ENCODE data around the gene CTF1. TPM values are rescaled to one million over a fixed set of nuclear protein-coding genes. Genes with fewer than 3 reads are reported as not detected.

Gene CTF1
- total RNA-seq, 4 donors from 2014 or later: 2.2 to 5.9 (median 3.1) TPM

- Histone ChIP-seq H3K4me3 (peak overlapping the region; percentile 57 to 97 (median 77)), H3K9me3 (no peaks in the 10 kb centered on the region), H3K36me3 (peaks cover 0 to 16% (median 0%) of the 10 kb centered on the region in 3 donors), H3K27me3 (no peaks in the 10 kb centered on the region), H3K4me1 (peaks cover 0 to 33% (median 20%) of the 10 kb centered on the region in 4 donors), H3K27ac (peak overlapping the region; percentile 10 to 92 (median 88))
- no peak for TF ChIP-seq EP300 (IDR thresholded peaks at IDR 0.05)
- no peak for TF ChIP-seq POLR2A (IDR thresholded peaks at IDR 0.05)
- no peak for TF ChIP-seq CTCF (IDR thresholded peaks at IDR 0.05)
- no peak for DNase-seq (ENCODE audit: low spot score in 2 of 2)
- WGBS, 2 donors: 21 to 22% methylated on average over 23 of the region's 23 CpGs
Measured at GRCh38 chr16:30874244-30874820, 22.1 kb upstream of the CTF1 start.

DNA sequence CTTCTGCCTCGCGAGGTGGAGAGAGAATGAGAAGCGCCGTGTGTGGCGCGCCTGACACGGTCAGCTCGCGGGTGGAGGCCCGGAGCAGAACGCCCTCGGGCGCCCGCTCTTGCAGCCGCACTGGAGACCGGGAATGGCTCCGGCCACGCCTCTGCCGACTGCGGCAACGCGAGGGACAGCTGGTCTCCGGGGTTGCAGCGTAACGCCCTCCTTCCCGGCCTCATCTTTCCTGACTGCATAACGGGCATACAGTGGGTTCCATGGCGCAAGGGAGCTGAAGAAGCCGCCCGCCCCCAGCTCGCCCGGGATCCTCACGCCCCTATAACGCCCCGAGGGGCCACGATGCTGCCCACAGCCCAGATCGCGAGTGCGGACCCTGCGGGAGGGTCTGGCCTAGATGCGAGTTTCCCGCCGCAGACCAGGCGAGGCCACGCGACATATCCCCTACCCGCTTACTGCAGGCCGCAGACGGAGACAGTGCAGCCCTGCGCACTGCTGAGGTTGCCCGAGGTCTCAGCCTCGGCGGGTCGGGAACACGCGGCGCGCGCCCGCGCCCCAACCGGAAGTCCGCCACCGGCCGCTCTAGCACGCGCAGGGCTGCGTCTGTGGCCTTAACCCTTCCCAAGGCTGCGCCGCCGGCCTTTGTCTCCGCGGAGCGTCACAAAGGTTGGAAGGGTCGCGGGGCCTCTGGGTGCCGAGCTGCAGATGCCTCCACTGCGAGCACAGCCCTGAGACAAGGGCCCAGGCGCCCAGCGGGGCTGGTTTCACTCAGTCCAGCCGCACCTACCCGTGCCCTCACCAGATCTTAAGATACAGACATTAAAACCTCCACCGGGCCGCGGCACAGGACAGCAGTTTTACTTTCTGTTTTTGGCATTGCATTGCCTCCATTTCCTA, 21.3 kb upstream of the CTF1 start:
- WGBS, 2 donors: 0 to 1% methylated on average over 68 to 73 of the region's 85 CpGs

GRCh38 chr16:30875871-30876801, 20.3 kb upstream of the CTF1 start:
- Histone ChIP-seq H3K27me3 (no peaks in the 10 kb centered on the region), H3K36me3 (peaks cover 0 to 29% (median 0%) of the 10 kb centered on the region in 3 donors), H3K9me3 (no peaks in the 10 kb centered on the region), H3K4me3 (peak overlapping the region; percentile 57 to 97 (median 77)), H3K4me1 (peaks cover 0 to 33% (median 20%) of the 10 kb centered on the region in 4 donors), H3K27ac (peak overlapping the region; percentile 10 to 92 (median 88))
- TF ChIP-seq CTCF (IDR thresholded peaks at IDR 0.05) (no peak), EP300 (IDR thresholded peaks at IDR 0.05) (no peak), POLR2A (IDR thresholded peaks at IDR 0.05) (no peak)
- 4 to 11% methylated on average over 12 of the region's 12 CpGs for WGBS, 2 donors
- DNase-seq (ENCODE audit: low spot score in 2 of 2): no peak

More for the DNA sequence above, 21.3 kb upstream of the CTF1 start:
- H3K9me3 ChIP-seq: no peaks in the 10 kb centered on the region
- peak overlapping the region; percentile 10 to 92 (median 88) for H3K27ac ChIP-seq
- DNase-seq (ENCODE audit: low spot score in 2 of 2): peak; percentile 73 to 76
- peaks cover 0 to 33% (median 20%) of the 10 kb centered on the region in 4 donors for H3K4me1 ChIP-seq
- TF ChIP-seq POLR2A (IDR thresholded peaks at IDR 0.05): peak; percentile 20 to 81
- peak; percentile 52 to 91 for TF ChIP-seq EP300 (IDR thresholded peaks at IDR 0.05)
- peak in 1 of 5 experiments; percentile 33 for TF ChIP-seq CTCF (IDR thresholded peaks at IDR 0.05)
- peak overlapping the region; percentile 57 to 97 (median 77) for H3K4me3 ChIP-seq
- no peaks in the 10 kb centered on the region for H3K27me3 ChIP-seq
- H3K36me3 ChIP-seq: peaks cover 0 to 21% (median 0%) of the 10 kb centered on the region in 3 donors

- Histone ChIP-seq H3K36me3 (peaks cover 0 to 29% (median 0%) of the 10 kb centered on the region in 3 donors), H3K27me3 (no peaks in the 10 kb centered on the region), H3K27ac (peak overlapping the region in 3 of 4 donors; percentile 84 to 92 (median 91)), H3K4me3 (peak overlapping the region in 2 of 4 donors; percentile 76 to 78), H3K9me3 (no peaks in the 10 kb centered on the region), H3K4me1 (peaks cover 0 to 38% (median 20%) of the 10 kb centered on the region in 4 donors)
- 74 to 77% methylated on average over 5 of the region's 5 CpGs for WGBS, 2 donors
- TF ChIP-seq CTCF (IDR thresholded peaks at IDR 0.05) (no peak), POLR2A (IDR thresholded peaks at IDR 0.05) (no peak), EP300 (IDR thresholded peaks at IDR 0.05) (no peak)
- no peak for DNase-seq (ENCODE audit: low spot score in 2 of 2)
Measured at GRCh38 chr16:30876867-30877266, 19.5 kb upstream of the CTF1 start.

Data from tibial nerve (tissue), 4 donors.